Neural progenitor cell (in vitro differentiated cells): ENCODE data around the gene RSF1.

Source experiments
- CTCF ChIP-seq: fragments of 200-600 bp; sonication (generic); IDR thresholded peaks from 2 replicates; pipeline ENCODE4 v1.5.1; 2017; ENCODE audit warnings: antibody characterized with exemption, mild to moderate bottlenecking
- EZH2 ChIP-seq: fragments of 200-600 bp; sonication (generic); IDR thresholded peaks from 2 replicates; pipeline ENCODE4 v1.6.1; 2017; ENCODE audit warnings: antibody characterized with exemption, mild to moderate bottlenecking, moderate library complexity
- EZH2phosphoT487 ChIP-seq: fragments of 200-600 bp; sonication (generic); IDR thresholded peaks from 2 replicates; pipeline ENCODE4 v1.6.1; 2017; ENCODE audit warnings: antibody characterized with exemption

- TF ChIP-seq EZH2 (no peak), CTCF (no peak), EZH2phosphoT487 (no peak)
Measured at GRCh38 chr11:77819921-77820564, 479 bp downstream of the RSF1 start.
